ENCODE measurements around the gene FABP1. TPM values are rescaled to one million over a fixed set of nuclear protein-coding genes. Genes with fewer than 3 reads are reported as not detected.

FABP1 gene
- total RNA-seq, 1 donor from 2014 or later, result not detected

DNA sequence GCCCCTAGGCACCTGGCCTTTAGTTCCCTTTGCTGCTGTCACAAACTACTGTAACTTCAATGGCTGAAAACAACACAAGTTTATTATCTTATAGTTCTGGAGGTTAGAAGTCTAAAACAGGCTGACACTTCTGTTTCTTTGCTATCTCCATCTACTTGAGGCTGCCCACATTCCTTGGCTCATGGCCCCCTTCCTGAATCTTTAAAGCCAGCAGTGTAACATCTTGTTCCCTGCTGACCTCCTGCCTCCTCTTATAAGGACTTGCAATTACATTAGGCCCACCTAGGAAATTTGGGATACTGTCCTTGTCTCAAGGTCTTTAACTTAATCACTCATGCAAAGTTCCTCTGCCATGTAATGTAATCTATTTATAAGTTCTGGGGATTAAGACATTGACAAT, 53.7 kb downstream of the FABP1 start:
- TF ChIP-seq, protein P1, sequence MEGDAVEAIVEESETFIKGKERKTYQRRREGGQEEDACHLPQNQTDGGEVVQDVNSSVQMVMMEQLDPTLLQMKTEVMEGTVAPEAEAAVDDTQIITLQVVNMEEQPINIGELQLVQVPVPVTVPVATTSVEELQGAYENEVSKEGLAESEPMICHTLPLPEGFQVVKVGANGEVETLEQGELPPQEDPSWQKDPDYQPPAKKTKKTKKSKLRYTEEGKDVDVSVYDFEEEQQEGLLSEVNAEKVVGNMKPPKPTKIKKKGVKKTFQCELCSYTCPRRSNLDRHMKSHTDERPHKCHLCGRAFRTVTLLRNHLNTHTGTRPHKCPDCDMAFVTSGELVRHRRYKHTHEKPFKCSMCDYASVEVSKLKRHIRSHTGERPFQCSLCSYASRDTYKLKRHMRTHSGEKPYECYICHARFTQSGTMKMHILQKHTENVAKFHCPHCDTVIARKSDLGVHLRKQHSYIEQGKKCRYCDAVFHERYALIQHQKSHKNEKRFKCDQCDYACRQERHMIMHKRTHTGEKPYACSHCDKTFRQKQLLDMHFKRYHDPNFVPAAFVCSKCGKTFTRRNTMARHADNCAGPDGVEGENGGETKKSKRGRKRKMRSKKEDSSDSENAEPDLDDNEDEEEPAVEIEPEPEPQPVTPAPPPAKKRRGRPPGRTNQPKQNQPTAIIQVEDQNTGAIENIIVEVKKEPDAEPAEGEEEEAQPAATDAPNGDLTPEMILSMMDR (IDR thresholded peaks at IDR 0.05), result no peak
- H3K4me1 ChIP-seq, result peaks cover 5% of the 10 kb centered on the region
- H3K36me3 ChIP-seq, result no peaks in the 10 kb centered on the region

More for the DNA sequence above, 53.7 kb downstream of the FABP1 start:
- Histone ChIP-seq H3K4me3 (no peak overlapping the region), H3K27ac (no peak overlapping the region), H3K27me3 (ENCODE audit: low read depth) (no peaks in the 10 kb centered on the region), H3K9me3 (no peaks in the 10 kb centered on the region)
- ATAC-seq, result no peak
- no peak for DNase-seq
- intact Hi-C loops (cut with DNase I), result no loop called here

Small RNA genes within 50 kb of the gene (microRNA-seq; reads per million reads assigned to microRNA genes)
- not detected for gene MIR4780 (ENCODE audit: borderline number of aligned reads)

Other genes starting within 250 kb of the FABP1 start
- not detected for gene RNU2-63P, start 111.5 kb downstream of the FABP1 start, total RNA-seq
- gene KRCC1, start 72.3 kb downstream of the FABP1 start, total RNA-seq, result 24.7 TPM
- gene SMYD1, start 60.2 kb downstream of the FABP1 start, total RNA-seq, result not detected
- gene THNSL2, start 42.3 kb upstream of the FABP1 start, total RNA-seq, result 24.3 TPM

Measured in lower lobe of right lung (tissue), 2 donors.